H9 (cell line): ENCODE measurements around the gene ZMIZ2. TPM values are rescaled to one million over a fixed set of nuclear protein-coding genes. Genes with fewer than 3 reads are reported as not detected.

ENCODE experiments used
- DNase-seq: peaks from one replicate; pipeline ENCODE4 v3.0.0-alpha.2; 2017
- H2AFZ ChIP-seq: one replicate; pipeline ENCODE4 v1.6.1; 2013; ENCODE audit warnings: mild to moderate bottlenecking, low read length, control low read depth, moderate library complexity
- H2AK5ac ChIP-seq: 2 replicates; pipeline ENCODE4 v1.6.1; 2013; ENCODE audit warnings: low read length, control low read depth, mixed read lengths; ENCODE audit not compliant: insufficient read length
- H2BK120ac ChIP-seq: one replicate; pipeline ENCODE4 v1.6.1; 2013; ENCODE audit warnings: low read depth, mild to moderate bottlenecking, low read length, control low read depth, inconsistent platforms; ENCODE audit not compliant: poor library complexity, severe bottlenecking
- H2BK12ac ChIP-seq: 2 replicates; pipeline ENCODE4 v1.6.1; 2013; ENCODE audit warnings: low read length, control low read depth, mixed read lengths, low read depth; ENCODE audit not compliant: insufficient read length
- H2BK15ac ChIP-seq: 2 replicates; pipeline ENCODE4 v1.6.1; 2013; ENCODE audit warnings: low read depth, low read length, control low read depth
- H2BK20ac ChIP-seq: one replicate; pipeline ENCODE4 v1.6.1; 2013; ENCODE audit warnings: low read depth, mild to moderate bottlenecking, low read length, control low read depth, inconsistent platforms; ENCODE audit not compliant: poor library complexity, severe bottlenecking
- H2BK5ac ChIP-seq: 2 replicates; pipeline ENCODE4 v1.6.1; 2013; ENCODE audit warnings: low read length, control low read depth, mixed read lengths; ENCODE audit not compliant: insufficient read length
- H3K14ac ChIP-seq: 2 replicates; pipeline ENCODE4 v1.6.1; 2013; ENCODE audit warnings: low read length, control low read depth; ENCODE audit not compliant: insufficient read depth
- H3K18ac ChIP-seq: 2 replicates; pipeline ENCODE4 v1.6.1; 2013; ENCODE audit warnings: low read depth, mild to moderate bottlenecking, mixed read lengths, low read length, control low read depth; ENCODE audit not compliant: insufficient read length
- H3K23ac ChIP-seq: 2 replicates; pipeline ENCODE4 v1.6.1; 2013; ENCODE audit warnings: low read length, control low read depth, mixed read lengths, low read depth; ENCODE audit not compliant: insufficient read length
- H3K23me2 ChIP-seq: 2 replicates; pipeline ENCODE4 v1.6.1; 2013; ENCODE audit warnings: low read depth, mild to moderate bottlenecking, mixed read lengths, low read length, control low read depth; ENCODE audit not compliant: insufficient read length, poor library complexity, severe bottlenecking
- H3K27ac ChIP-seq: 2 replicates; pipeline ENCODE4 v1.5.1; 2013; ENCODE audit warnings: low read length, control low read depth, mixed read lengths, low read depth; ENCODE audit not compliant: insufficient read length
- H3K27me3 ChIP-seq: 2 replicates; pipeline ENCODE4 v1.6.1; 2013; ENCODE audit warnings: low read length, control low read depth, inconsistent platforms; ENCODE audit not compliant: insufficient read depth
- H3K4ac ChIP-seq: 2 replicates; pipeline ENCODE4 v1.6.1; 2013; ENCODE audit warnings: low read depth, mild to moderate bottlenecking, control low read depth, inconsistent platforms, low read length, moderate library complexity
- H3K4me1 ChIP-seq: 2 replicates; pipeline ENCODE4 v1.6.1; 2013; ENCODE audit warnings: low read length, control low read depth, inconsistent platforms; ENCODE audit not compliant: insufficient read depth
- H3K4me2 ChIP-seq: 2 replicates; pipeline ENCODE4 v1.6.1; 2013; ENCODE audit warnings: low read length, control low read depth, mixed read lengths; ENCODE audit not compliant: insufficient read length, insufficient read depth
- H3K56ac ChIP-seq: 2 replicates; pipeline ENCODE4 v1.6.1; 2013; ENCODE audit warnings: low read depth, mild to moderate bottlenecking, mixed read lengths, low read length, control low read depth; ENCODE audit not compliant: insufficient read length
- H3K79me1 ChIP-seq: 2 replicates; pipeline ENCODE4 v1.6.1; 2013; ENCODE audit warnings: low read depth, mild to moderate bottlenecking, moderate library complexity, low read length, control low read depth, inconsistent platforms; ENCODE audit not compliant: insufficient read depth, poor library complexity, severe bottlenecking
- H3K79me2 ChIP-seq: 2 replicates; pipeline ENCODE4 v1.6.1; 2013; ENCODE audit warnings: low read length, control low read depth, inconsistent platforms; ENCODE audit not compliant: insufficient read depth
- H3K9ac ChIP-seq: 2 replicates; pipeline ENCODE4 v1.6.1; 2013; ENCODE audit warnings: low read length, control low read depth, mixed read lengths; ENCODE audit not compliant: insufficient read length; ENCODE audit errors: extremely low read depth
- H3K9me3 ChIP-seq: one replicate; pipeline ENCODE4 v1.6.1; 2013; ENCODE audit warnings: low read depth, low read length, inconsistent platforms; ENCODE audit not compliant: control insufficient read depth
- H3T11ph ChIP-seq: one replicate; pipeline ENCODE4 v1.6.1; 2013; ENCODE audit warnings: mild to moderate bottlenecking, low read length, control low read depth, inconsistent platforms
- H4K20me1 ChIP-seq: one replicate; pipeline ENCODE4 v1.6.1; 2013; ENCODE audit not compliant: control insufficient read depth, insufficient read length, insufficient read depth
- H4K5ac ChIP-seq: 2 replicates; pipeline ENCODE4 v1.6.1; 2013; ENCODE audit warnings: low read depth, mild to moderate bottlenecking, mixed read lengths, low read length, control low read depth; ENCODE audit not compliant: insufficient read length
- H4K8ac ChIP-seq: replicated peaks from 2 replicates; pipeline ENCODE4 v1.6.1; 2013; ENCODE audit warnings: low read length, control low read depth, mixed read lengths, low read depth; ENCODE audit not compliant: insufficient read length
- H4K91ac ChIP-seq: 2 replicates; pipeline ENCODE4 v1.6.1; 2013; ENCODE audit warnings: low read depth, mild to moderate bottlenecking, moderate library complexity, mixed read lengths, low read length, control low read depth; ENCODE audit not compliant: insufficient read length
- H3K27ac Mint-ChIP-seq, 3 experiments: 2 replicates in 2 of 3; 3 replicates in 1 of 3; pipeline ENCODE4 v1.8.0; 2020 to 2021; ENCODE audit warnings: mixed read lengths in 3 of 3, mild to moderate bottlenecking in 1 of 3, moderate library complexity in 1 of 3
- H3K27me3 Mint-ChIP-seq: 2 replicates; pipeline ENCODE4 v1.8.0; 2021; ENCODE audit warnings: low read depth, mild to moderate bottlenecking, moderate library complexity, mixed read lengths
- H3K36me3 Mint-ChIP-seq, 3 experiments: 2 replicates in 2 of 3; 3 replicates in 1 of 3; pipeline ENCODE4 v1.8.0; 2020 to 2021; ENCODE audit warnings: low read depth in 3 of 3, mixed read lengths in 3 of 3; ENCODE audit not compliant: insufficient read depth in 1 of 3
- H3K4me1 Mint-ChIP-seq, 2 experiments: 2 replicates each; pipeline ENCODE4 v1.8.0; 2020; ENCODE audit warnings: mixed read lengths in 2 of 2
- H3K4me3 Mint-ChIP-seq, 2 experiments: 2 replicates in 1 of 2; 3 replicates in 1 of 2; pipeline ENCODE4 v1.8.0; 2020 to 2021; ENCODE audit warnings: mild to moderate bottlenecking in 2 of 2, mixed read lengths in 2 of 2, moderate library complexity in 1 of 2
- H3K9me3 Mint-ChIP-seq, 2 experiments: 2 replicates in 1 of 2; 3 replicates in 1 of 2; pipeline ENCODE4 v1.8.0; 2020; ENCODE audit warnings: mild to moderate bottlenecking in 2 of 2, mixed read lengths in 2 of 2, moderate library complexity in 1 of 2
- WGBS: extraction: QIAGEN DNeasy Blood & Tissue Kit; methylation state at CpG from one replicate; pipeline ENCODE4 v1.1.7; 2013; ENCODE audit warnings: missing lambda C conversion rate, low lambda C conversion rate, mixed read lengths; ENCODE audit not compliant: insufficient read length; ENCODE audit errors: extremely low coverage; 5-methylcytosine and 5-hydroxymethylcytosine counted together
- total RNA-seq: library from RNA; stranded (reverse); gene quantifications from 2 replicates; pipeline ENCODE4 v1.2.1, GENCODE V29; 2021
- TF ChIP-seq, protein P1 (sequence below): fragments of 200-600 bp; sonication (generic); conservative IDR thresholded peaks from 3 replicates; pipeline ENCODE4 v1.8.0; 2021; ENCODE audit warnings: antibody characterized with exemption, mild to moderate bottlenecking

The ZMIZ2 gene
- total RNA-seq, 1 experiment from 2014 or later: 72.9 TPM

DNA sequence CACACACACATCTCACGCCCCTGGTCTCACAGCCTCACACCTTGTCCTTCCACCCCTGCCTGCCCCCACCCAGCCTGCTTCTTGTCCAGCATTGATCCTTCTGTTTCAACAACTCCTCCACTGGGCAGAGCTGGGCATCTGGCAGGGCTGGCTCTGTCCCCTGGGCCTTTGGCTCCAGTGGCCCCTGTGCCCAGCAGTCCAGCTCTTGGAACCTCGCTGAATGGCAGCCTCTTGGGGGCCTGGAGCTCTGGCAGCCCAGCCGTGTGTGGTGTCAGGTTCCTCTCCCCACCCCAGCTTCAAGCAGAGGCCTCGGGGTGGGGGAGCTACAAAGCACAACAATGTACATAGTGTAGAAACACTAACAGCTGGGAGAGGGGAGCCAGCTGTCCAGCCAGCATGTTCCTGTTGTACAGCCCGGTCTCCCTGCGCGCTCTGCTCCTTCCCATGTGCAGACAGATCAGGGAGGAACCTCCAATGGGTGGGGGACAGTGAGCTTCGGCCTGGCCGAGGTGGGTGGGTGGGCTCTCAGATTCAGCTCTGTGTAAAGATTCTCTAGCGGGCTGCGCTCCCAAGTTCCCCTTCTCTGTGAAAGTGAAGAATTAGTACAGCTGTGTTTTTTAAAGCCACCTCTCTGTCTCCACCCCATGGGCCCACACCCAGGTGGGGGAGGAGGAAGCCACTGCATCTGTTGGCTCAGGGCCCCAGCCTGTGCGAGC is 19.4 kb downstream of the ZMIZ2 start:
- no peak overlapping the region for H3K27ac ChIP-seq
- no peak overlapping the region for H2BK12ac ChIP-seq
- H3K23me2 ChIP-seq: no peaks in the 10 kb centered on the region
- H3K9ac ChIP-seq: no peak overlapping the region
- H2BK20ac ChIP-seq: no peak overlapping the region
- H3K27ac Mint-ChIP-seq: peak overlapping the region in 2 of 3 experiments; percentile 49 to 80; a peak in 3 of 7 replicates
- DNase-seq: no peak
- no CpG with 5 or more reads among the region's 12 CpGs for WGBS
- H3K36me3 Mint-ChIP-seq: peaks cover 26 to 62% (median 60%) of the 10 kb centered on the region in 3 experiments; a peak in 6 of 7 replicates
- no peak overlapping the region for H2BK15ac ChIP-seq
- H2BK5ac ChIP-seq: no peak overlapping the region
- H3K9me3 ChIP-seq: no peaks in the 10 kb centered on the region
- no peak overlapping the region for H3K56ac ChIP-seq
- H3K9me3 Mint-ChIP-seq: peaks cover 0 to 4% of the 10 kb centered on the region in 2 experiments; a peak in 1 of 5 replicates
- H3K4ac ChIP-seq: no peak overlapping the region
- H3K79me1 ChIP-seq: no peaks in the 10 kb centered on the region
- H3K4me2 ChIP-seq: no peak overlapping the region
- no peaks in the 10 kb centered on the region for H3K27me3 ChIP-seq
- no peak overlapping the region for H2BK120ac ChIP-seq
- H4K91ac ChIP-seq: no peak overlapping the region
- no peak overlapping the region for H3K14ac ChIP-seq
- no peak overlapping the region for H4K5ac ChIP-seq
- no peak overlapping the region; a peak in 1 of 5 replicates for H3K4me3 Mint-ChIP-seq
- TF ChIP-seq, protein P1, sequence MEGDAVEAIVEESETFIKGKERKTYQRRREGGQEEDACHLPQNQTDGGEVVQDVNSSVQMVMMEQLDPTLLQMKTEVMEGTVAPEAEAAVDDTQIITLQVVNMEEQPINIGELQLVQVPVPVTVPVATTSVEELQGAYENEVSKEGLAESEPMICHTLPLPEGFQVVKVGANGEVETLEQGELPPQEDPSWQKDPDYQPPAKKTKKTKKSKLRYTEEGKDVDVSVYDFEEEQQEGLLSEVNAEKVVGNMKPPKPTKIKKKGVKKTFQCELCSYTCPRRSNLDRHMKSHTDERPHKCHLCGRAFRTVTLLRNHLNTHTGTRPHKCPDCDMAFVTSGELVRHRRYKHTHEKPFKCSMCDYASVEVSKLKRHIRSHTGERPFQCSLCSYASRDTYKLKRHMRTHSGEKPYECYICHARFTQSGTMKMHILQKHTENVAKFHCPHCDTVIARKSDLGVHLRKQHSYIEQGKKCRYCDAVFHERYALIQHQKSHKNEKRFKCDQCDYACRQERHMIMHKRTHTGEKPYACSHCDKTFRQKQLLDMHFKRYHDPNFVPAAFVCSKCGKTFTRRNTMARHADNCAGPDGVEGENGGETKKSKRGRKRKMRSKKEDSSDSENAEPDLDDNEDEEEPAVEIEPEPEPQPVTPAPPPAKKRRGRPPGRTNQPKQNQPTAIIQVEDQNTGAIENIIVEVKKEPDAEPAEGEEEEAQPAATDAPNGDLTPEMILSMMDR: no peak
- H4K20me1 ChIP-seq: no peaks in the 10 kb centered on the region
- H3K27me3 Mint-ChIP-seq: peaks cover 4% of the 10 kb centered on the region
- H2AFZ ChIP-seq: no peak overlapping the region
- H3K23ac ChIP-seq: no peak overlapping the region
- H4K8ac ChIP-seq: no peak overlapping the region
- H2AK5ac ChIP-seq: no peak overlapping the region
- no peak overlapping the region for H3T11ph ChIP-seq
- no peak overlapping the region for H3K18ac ChIP-seq
- H3K4me1 ChIP-seq: no peaks in the 10 kb centered on the region
- H3K4me1 Mint-ChIP-seq: peaks cover 11 to 16% of the 10 kb centered on the region in 2 experiments
- H3K79me2 ChIP-seq: no peaks in the 10 kb centered on the region
